ENCODE measurements around the gene A3GALT2.

Gene A3GALT2

DNA sequence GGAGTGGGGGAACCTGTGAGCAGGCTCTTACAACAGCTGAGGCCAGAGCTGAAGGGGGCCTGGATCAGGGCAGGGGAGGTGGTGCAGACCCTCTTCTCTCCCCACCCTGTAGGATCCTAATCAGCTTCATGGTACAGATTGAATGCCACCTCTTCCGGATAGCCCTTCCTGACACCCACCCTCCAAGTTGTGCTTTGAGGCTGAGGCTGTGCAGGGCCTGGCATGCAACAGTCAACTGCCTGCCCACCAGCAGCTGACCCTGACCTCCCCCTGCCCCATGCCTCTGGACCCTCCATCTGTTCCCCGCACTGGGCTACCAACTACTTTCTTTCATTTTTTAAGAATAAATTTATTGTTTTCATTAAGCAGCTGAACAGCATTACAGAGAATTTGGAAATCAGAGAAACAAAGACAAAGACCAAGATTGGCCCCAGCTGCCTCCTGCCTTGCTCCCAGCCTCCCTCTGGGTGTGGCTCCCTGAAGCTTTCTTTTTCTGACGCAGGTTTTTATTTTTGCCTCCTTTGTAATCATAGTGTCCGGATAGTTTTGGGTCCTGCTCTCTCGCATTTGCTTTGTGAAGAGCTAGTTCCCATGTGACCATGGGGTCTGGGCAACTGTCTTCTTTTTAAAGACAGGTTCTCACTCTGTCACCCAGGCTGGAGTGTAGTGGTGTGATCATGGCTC lies 51.8 kb downstream of the A3GALT2 start:
- H2AFZ ChIP-seq (ENCODE audit: low read depth) = no peak overlapping the region
- no peaks in the 10 kb centered on the region for H3K36me3 ChIP-seq (ENCODE audit: insufficient read depth)
- H3K27me3 ChIP-seq (ENCODE audit: insufficient read depth, low read depth) = no peaks in the 10 kb centered on the region
- no peak overlapping the region for H3K27ac ChIP-seq
- H3K4me2 ChIP-seq = no peak overlapping the region
- no peaks in the 10 kb centered on the region for H4K20me1 ChIP-seq (ENCODE audit: insufficient read depth)
- TF ChIP-seq, protein P1, sequence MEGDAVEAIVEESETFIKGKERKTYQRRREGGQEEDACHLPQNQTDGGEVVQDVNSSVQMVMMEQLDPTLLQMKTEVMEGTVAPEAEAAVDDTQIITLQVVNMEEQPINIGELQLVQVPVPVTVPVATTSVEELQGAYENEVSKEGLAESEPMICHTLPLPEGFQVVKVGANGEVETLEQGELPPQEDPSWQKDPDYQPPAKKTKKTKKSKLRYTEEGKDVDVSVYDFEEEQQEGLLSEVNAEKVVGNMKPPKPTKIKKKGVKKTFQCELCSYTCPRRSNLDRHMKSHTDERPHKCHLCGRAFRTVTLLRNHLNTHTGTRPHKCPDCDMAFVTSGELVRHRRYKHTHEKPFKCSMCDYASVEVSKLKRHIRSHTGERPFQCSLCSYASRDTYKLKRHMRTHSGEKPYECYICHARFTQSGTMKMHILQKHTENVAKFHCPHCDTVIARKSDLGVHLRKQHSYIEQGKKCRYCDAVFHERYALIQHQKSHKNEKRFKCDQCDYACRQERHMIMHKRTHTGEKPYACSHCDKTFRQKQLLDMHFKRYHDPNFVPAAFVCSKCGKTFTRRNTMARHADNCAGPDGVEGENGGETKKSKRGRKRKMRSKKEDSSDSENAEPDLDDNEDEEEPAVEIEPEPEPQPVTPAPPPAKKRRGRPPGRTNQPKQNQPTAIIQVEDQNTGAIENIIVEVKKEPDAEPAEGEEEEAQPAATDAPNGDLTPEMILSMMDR (conservative IDR thresholded peaks at IDR 0.05; ENCODE audit: low read depth, low read length) = no peak
- no peaks in the 10 kb centered on the region for H3K79me2 ChIP-seq (ENCODE audit: insufficient read depth, low read depth)
- no peaks in the 10 kb centered on the region for H3K4me1 ChIP-seq (ENCODE audit: low read depth, poor library complexity, severe bottlenecking)
- H3K4me3 ChIP-seq (IDR thresholded peaks at IDR 0.05; ENCODE audit: insufficient read depth, low read depth, low read length) = no peak overlapping the region
- H3K9ac ChIP-seq = no peak overlapping the region

DNA sequence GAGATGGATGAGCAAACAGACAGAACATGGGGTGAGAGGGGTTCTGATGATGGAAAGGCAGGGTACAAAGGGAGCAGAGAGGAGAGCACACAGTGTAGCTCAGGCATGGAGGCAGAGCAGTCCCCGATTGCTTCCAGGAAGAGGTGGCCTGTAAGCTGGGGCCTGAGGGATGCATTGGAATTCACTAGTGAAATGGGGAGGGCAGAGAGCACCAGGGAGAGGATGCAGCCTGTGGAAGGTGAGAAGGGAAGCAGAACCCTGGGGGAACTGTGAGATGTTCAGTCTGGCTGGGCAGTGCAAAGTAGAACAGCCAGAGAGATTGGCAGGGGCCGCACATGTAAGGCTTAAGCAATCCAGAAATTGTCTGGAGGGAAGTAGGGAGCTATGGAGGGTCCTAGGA lies 52.4 kb downstream of the A3GALT2 start:
- Histone ChIP-seq H3K79me2 (ENCODE audit: insufficient read depth, low read depth) (no peaks in the 10 kb centered on the region), H3K9ac (no peak overlapping the region), H3K4me3 (IDR thresholded peaks at IDR 0.05; ENCODE audit: insufficient read depth, low read depth, low read length) (no peak overlapping the region), H3K27me3 (ENCODE audit: insufficient read depth, low read depth) (no peaks in the 10 kb centered on the region), H3K36me3 (ENCODE audit: insufficient read depth) (no peaks in the 10 kb centered on the region), H3K27ac (no peak overlapping the region), H3K4me1 (ENCODE audit: low read depth, poor library complexity, severe bottlenecking) (no peaks in the 10 kb centered on the region), H4K20me1 (ENCODE audit: insufficient read depth) (no peaks in the 10 kb centered on the region), H3K4me2 (no peak overlapping the region), H2AFZ (ENCODE audit: low read depth) (no peak overlapping the region)
- TF ChIP-seq, protein P1 (conservative IDR thresholded peaks at IDR 0.05; ENCODE audit: low read depth, low read length) = no peak

DNA sequence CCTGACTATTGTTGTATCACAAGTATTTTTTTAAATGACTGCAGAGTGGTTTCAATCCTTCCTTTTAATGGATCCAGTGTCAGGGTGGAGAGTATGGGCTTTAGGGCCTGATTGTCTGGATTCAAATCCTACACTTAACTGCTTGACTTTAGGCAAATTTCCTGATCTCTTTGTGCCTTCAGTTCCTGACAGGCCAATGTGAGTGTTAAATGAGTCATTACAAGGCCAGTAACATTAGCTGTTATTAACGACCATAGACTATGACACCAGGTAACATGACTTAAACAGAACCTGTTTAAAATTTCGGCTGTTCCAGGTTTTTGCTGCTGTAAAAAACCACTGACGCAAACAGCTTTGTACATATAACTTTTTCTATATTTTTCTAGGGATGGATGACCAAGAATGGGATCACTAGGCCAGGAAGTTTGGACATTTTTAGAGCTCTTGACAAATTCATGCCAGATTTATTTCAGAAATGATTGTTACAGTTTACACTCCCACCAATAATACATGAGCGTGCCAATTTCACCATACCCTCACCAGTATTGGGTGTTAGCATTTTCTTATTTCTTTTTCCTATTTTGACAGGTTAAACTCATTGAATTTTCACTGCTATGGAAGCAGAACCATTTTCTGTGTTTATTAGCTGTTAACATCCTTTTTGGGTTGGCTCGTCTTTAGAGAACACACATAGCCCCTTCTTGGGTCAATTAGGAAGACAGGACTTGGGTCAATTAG lies 53.3 kb downstream of the A3GALT2 start:
- Histone ChIP-seq H3K4me1 (ENCODE audit: low read depth, poor library complexity, severe bottlenecking) (no peaks in the 10 kb centered on the region), H3K27me3 (ENCODE audit: insufficient read depth, low read depth) (no peaks in the 10 kb centered on the region), H4K20me1 (ENCODE audit: insufficient read depth) (no peaks in the 10 kb centered on the region), H3K4me3 (IDR thresholded peaks at IDR 0.05; ENCODE audit: insufficient read depth, low read depth, low read length) (no peak overlapping the region), H2AFZ (ENCODE audit: low read depth) (no peak overlapping the region), H3K4me2 (no peak overlapping the region), H3K36me3 (ENCODE audit: insufficient read depth) (no peaks in the 10 kb centered on the region), H3K79me2 (ENCODE audit: insufficient read depth, low read depth) (no peaks in the 10 kb centered on the region), H3K9ac (no peak overlapping the region), H3K27ac (no peak overlapping the region)
- TF ChIP-seq, protein P1 (conservative IDR thresholded peaks at IDR 0.05; ENCODE audit: low read depth, low read length) = no peak

DNA sequence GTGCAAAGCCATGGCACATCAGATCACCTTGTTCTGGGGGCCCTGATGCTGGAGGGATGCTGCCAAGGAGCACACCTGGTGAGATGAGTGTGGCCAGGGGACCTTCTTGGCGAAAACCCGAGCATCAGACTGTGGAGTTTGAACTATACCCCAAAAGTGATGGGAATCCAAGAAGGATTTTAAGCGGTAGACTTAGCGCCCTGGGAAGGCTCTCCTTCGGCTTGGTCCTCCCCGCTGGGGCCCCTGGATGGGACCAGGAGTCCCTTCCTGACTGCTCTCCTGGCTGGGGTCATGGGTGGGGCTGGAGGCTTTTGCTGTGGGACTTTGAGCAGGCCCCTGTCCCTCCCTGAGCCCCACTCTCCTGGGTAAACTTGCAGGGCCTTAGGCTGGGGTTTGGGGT lies 54.1 kb downstream of the A3GALT2 start:
- no peak overlapping the region for H3K4me3 ChIP-seq (IDR thresholded peaks at IDR 0.05; ENCODE audit: insufficient read depth, low read depth, low read length)
- H3K27ac ChIP-seq = no peak overlapping the region
- TF ChIP-seq, protein P1 (conservative IDR thresholded peaks at IDR 0.05; ENCODE audit: low read depth, low read length) = no peak
- no peaks in the 10 kb centered on the region for H3K4me1 ChIP-seq (ENCODE audit: low read depth, poor library complexity, severe bottlenecking)
- H3K4me2 ChIP-seq = no peak overlapping the region
- H3K27me3 ChIP-seq (ENCODE audit: insufficient read depth, low read depth) = no peaks in the 10 kb centered on the region
- H4K20me1 ChIP-seq (ENCODE audit: insufficient read depth) = no peaks in the 10 kb centered on the region
- no peaks in the 10 kb centered on the region for H3K36me3 ChIP-seq (ENCODE audit: insufficient read depth)
- H2AFZ ChIP-seq (ENCODE audit: low read depth) = no peak overlapping the region
- no peak overlapping the region for H3K9ac ChIP-seq
- no peaks in the 10 kb centered on the region for H3K79me2 ChIP-seq (ENCODE audit: insufficient read depth, low read depth)

Data from KMS-11 (cell line).